ENCODE data around the gene DUSP18.
"Not testable (repeated sequence)": the region's sequence is repeated elsewhere in the genome, so short reads cannot be mapped to it uniquely, and the experiment has no call there.

Gene DUSP18

DNA sequence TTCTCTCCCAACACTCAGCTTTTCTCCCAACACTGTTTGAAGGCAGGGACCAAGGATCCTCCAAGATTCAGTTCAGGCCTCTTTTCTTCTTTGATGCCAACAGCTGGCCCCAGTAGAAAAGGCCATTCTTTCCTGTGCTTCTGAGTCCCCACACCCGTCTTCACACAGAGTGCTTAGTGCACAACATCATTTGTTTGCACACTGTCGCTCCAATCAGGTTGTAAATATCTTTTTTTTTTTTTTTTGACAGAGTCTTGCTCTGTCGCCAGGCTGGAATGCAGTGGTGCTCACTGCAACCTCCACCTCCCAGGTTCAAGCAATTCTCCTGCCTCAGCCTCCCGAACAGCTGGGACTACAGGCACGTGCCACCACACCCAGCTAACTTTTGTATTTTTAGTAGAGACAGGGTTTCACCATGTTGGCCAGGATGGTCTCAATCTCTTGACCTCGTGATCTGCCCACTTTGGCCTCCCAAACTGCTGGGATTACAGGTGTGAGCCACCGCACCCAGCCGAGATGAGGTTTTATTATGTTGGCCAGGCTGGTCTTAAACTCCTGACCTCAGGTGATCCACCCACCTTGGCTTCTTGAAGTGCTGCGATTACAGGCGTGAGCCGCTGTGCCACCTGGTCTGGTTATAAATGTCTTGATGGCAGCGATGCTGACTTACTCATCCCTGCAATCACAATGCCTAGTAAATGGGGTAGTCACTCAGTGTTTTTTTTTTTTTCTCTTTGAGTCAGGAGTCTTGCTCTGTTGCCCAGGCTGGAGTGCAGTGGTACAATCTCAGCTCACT is 12.4 kb upstream of the DUSP18 start:
- not testable (repeated sequence) for DNase-seq (ENCODE audit: low read depth)

DNA sequence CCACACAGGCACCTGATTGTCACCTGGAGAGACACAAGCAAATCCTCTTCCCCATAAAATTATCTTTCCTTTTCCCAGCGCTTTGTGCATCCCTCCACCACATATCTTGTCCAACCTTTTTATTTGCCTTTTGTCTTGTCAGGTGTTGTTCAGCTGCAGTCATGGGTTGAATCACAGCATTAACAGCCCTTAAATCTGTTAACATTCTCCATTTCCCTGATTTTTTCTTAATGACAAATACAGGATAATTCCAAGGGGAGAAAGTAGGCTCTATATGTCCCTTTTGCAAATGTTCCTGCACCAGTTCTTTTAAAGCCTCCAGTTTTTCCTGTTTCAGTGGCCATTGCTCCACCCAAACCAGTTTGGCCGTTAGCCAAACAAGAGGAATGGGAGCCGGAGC is 8.9 kb upstream of the DUSP18 start:
- not testable (repeated sequence) for DNase-seq (ENCODE audit: low read depth)

DNA sequence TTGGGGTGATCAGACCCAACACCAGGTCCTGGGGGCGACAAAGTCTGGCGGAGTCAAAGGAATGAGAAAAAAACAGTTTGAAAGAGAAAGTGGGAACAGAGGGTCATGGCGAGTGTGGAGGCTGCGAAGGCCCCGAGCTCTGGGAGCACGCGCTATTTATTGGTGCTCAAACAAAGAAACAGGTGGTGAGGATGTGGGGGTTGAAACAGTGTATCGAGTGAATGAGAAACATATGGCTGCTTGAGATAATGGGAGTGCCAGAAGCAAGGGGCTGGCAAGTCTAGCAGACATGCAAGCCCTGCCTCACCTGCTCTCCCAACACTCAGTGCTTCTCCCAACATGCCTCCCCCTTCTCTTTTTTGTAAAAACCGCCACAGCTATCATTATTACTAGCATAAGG is 7.8 kb upstream of the DUSP18 start:
- DNase-seq (ENCODE audit: low read depth), result no peak

DNA sequence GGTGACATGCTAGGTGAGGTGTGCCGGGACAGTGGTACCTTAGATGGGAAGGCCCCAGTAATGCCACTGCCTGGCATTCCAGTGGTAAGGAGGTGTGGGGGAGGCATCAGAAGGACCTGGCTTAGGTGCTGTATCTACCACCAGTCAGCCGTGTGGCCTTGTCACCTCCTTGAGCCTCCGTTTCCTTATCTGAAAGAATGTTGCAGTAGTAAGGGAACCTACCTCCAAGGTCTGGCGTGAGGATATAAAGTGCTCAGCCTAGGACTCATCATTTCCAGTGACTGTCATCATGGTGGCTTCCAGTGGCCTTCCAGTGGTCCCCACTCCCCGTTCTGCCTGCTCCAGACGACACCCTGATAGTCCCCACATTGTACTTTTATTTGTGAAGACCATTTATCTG is 6.8 kb upstream of the DUSP18 start:
- no peak for DNase-seq (ENCODE audit: low read depth)

DNA sequence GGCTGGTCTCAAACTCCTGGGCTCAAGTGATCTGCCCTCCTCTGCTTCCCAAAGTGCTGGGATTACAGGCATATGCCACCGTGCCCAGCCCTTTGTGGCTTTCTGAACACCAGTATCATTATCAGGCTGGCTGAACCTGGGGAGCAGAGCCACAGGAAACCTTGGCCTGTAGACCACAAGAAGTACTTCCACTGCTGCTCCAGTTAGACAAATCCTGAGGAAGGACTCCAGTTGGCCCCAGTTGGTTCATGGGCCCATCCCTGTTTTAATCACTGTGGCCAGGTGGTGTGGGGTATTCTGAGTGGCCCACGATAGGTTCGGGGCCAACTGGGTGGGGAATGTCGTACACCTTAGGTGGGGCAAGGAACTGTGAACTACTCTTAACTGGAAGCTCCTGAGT is 5.5 kb upstream of the DUSP18 start:
- DNase-seq (ENCODE audit: low read depth), result no peak

DNA sequence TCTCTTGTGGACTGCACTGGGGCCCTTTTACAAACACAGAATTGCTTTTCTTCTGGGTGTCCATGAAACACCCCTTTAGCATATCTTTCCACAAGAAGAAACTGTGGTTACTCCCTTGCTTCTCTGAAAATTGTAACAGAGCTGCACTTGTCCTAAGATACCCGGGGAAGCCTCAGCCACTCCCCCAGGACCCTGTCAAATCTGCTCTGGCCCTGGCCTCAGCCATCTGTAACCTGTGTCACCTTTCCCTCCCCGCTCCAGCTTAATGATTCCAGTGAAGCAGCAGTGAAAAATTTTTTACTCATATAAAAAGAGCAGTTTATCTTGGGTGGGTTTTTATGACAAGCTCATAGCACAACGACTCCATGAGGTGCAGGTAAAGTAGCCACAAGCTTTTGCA is 3.4 kb upstream of the DUSP18 start:
- DNase-seq (ENCODE audit: low read depth), result no peak

DNA sequence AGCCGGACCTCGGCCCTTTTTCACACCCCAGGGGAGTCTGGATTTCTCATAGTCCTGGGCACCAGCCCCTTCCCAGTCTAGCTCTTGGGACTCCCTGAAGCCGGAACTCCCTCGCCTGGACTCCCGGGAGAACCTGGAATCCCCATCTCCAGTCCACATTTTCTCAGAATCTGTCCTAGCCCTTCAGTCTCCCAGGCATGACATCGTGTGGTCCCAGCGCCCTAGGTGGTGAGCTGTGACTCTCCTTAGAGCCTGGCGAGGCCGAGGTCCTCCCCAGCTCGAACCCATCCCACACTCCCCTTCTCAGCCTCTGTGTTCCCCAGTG is 673 bp upstream of the DUSP18 start:
- no peak for DNase-seq (ENCODE audit: low read depth)

DNA sequence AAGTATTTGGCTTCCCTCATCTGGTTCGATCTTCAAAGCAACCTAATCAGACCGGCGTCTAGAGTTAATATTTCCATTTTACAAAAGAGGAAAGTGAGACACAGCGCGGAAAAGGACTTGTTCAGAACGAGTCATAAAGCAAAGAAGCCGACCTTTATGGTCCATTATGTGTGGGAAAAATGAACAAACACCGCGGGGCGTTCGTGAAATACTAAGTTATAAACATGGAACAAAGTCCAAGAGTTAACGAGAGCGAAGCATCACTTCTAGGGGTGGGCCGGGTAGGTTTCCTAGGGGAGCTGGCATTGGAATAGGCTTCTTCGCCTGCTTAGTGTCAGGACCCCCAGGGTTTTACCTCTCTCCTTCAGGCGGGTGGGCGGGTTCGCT is 575 bp downstream of the DUSP18 start:
- no peak for DNase-seq (ENCODE audit: low read depth)

DNA sequence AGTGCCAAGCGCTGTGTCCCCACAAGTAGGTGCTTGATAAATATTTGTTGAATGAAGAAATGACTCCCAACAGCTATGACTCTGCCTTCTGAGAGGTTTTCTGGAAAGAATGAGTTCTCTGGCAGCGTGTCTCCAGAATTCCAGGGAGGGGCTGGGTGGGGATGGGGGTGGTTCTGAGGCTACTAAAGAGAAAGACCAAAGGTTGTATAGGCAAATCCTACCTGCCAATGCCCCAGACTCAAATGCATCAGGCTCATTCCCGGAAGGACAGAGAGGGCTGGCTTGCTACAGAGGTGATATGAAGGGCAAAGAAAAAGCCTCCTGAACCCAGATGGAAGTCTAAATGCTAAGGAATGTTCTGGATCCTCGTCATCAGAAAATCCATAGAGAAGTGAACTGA is 1.9 kb downstream of the DUSP18 start:
- DNase-seq (ENCODE audit: low read depth), result no peak

DNA sequence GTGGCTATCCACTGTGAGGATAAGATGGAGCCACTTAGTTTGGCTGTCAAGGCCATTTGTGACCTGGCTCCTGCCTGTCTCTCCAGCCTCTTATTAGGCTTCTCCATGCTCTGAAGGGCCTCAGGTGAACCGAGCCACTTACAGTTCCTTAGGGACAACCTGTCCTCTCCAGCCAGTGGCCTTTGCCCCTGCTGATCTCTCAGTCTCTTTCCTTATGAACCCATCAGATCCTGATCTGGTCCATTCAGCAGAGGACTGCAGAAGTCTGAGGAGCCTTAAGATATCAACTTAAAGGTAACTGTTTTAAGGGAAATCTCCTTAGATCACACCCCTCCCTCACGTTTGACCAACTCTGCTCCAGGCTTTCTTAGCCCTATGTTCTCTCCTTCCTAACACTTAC is 2.4 kb downstream of the DUSP18 start:
- DNase-seq (ENCODE audit: low read depth), result no peak

DNA sequence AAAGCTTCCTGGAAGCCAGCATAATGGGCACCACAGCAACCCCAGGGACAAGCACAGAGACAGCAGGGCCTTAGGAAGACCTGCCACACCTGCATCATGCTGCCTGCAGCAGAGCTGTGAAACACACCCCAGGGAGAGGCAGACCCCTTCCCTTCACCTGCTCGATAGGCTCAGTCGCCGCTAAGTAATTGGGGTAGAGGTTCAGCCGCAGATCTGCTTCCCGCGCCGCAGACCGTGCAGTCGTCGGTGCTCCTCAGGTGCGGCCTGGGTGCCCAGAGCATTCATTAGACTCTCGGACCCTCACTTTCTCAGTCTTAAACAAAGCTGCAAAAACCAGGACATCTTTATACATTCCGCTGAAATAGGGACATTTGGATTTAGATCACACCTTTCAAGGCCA is 2.9 kb downstream of the DUSP18 start:
- DNase-seq (ENCODE audit: low read depth), result no peak

DNA sequence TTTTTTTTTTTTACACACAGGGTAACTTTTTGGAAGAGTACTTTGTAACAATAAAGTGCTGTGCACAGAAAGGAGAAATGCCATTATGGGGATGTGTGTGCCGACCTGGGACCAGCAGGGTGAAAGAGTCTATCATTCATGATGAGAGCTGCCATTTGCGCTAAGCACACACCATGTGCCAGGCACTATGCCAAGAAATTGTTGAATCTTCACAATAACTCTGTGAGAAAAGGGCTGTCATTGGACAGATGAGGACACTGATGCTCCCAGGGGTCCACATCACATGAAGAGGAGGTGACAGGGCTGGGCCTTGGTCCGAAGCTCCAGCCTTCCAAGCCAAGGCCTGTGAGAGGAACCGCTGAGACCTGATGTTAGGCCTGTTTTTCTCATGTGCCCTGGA is 5.6 kb downstream of the DUSP18 start:
- DNase-seq (ENCODE audit: low read depth), result no peak

DNA sequence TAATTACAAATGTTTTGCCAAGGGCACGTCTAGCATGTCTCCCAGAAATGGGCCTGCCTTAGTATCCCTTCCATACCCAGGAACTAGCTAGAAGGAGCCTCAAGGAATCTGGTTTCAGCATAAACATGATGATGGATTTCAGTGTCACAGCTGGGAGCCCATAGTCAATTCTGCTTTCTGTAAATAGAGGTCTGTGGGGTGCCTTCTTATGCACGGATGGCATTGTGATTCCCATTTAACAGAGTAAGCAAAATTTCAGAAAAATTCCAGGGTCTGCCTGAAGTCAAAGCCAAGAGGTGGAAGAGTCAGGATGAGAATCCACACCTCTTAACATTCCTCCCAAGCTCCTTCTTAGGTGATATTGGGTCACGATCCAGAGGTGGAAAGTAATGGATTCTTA is 12.1 kb downstream of the DUSP18 start:
- DNase-seq (ENCODE audit: low read depth), result no peak

DNA sequence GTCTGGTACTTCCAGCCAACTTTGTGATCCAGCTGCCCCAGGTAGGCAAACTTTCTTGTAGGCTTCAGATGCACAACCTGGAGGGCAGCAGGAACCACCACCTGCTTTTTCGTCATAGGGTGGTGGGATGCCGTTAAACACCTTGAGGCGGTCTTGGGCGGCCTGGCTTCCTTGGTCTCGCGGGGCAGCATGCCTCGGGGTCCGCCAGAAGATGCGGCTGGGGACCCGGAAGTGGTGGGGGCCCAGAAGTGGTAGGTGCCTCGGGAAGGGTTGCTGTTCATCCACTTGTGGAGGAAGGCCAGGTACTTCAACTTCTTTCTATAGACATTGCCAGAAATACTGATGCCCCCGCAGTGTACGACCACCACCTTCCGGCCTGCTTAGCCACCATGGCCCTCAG is 13.3 kb downstream of the DUSP18 start:
- DNase-seq (ENCODE audit: low read depth), result no peak

DNA sequence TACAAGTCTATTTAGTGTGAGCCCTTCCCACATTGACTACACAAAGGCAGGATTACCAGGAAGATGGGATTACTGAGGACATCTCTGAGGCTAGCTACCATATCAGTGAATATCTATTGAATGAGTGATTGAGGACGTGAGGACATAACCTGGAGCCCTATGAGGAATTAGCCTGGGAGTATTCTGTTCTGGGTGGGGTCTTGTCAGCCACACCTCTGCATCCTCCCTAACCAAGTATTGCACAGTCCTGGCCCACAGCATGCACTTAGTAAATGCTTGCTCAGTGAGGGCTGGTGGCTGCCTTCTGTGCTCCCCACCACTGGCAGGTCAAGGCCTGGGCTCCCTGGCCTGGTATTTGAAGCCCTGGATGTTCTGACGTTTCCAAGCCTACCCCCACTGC is 14.8 kb downstream of the DUSP18 start:
- no peak for DNase-seq (ENCODE audit: low read depth)

DNA sequence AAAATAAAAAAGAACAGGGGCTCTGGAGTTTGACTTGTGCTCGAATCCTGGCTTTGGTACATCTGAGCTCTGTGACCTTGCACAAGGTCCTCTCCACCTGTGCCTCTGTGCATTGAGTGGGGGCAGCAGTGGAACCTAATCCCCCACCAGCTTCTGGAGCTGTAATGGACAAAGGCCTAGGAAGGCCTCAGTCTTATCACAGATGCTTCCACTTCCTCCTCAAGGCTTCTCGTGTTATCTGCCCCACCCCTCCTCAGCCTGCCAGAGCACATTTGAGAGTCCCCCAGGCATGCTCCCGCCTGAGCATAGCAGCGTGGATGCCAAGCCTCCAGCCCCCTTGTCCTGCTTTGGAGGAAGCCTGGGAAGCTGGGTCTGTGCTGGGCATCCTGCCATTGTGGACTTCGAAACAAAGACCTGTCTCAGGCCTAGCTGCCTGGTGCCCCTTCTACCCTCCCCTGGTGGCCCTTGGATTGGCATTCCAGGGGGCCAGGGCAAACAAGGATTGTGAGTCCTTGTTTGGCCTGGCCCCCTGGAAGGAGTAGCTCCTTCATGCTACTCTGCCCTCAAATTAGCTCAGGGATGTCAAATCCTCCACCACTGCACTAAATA is 17.1 kb downstream of the DUSP18 start:
- DNase-seq (ENCODE audit: low read depth), result no peak

DNA sequence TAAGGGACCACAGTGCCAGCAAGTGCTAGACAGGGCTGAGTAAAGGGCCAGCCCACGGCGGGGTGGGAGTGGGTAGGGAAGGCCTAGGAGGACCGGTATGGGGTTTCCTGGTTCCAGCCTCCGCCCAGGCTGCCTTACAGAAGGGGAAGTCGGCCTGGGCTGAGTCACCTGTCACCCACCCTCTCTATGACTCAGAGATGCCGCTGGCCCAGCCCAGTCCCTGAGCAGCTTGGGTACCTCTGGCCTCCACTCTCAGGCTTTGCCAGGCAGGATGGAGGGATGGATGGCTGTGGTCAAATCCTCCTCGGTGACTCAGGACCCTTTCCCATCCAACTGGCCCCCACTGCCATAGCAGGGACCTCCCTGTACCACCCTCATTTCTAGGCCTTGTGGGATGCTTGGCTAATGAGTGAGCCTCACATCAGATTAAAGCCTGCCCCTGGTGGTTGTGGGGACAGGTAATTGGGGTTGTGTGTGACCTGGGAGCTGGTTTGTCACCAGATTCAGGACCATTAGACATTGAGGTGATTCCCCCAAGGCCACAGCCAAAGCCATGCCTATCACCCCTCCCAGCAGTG is 18.2 kb downstream of the DUSP18 start:
- DNase-seq (ENCODE audit: low read depth), result peak; percentile 55

DNA sequence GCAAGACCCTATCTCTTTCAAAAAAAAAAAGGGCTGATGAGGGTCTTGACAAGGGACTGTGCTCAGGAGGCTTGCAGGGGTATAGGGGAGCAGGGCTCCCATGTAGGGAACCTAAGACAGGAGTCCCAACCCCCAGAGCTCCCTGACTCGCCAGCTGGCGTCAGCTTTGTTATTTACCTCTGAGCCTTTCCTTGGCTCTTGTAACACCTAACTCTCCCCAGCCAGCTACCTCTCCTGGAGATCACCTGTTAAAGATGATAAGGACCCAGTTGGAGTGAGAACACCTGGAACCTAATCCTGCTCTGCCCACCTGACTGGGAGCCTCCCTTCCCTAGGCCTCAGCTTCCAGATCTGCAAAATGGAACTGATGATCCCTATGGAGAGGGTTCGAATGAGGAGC is 18.9 kb downstream of the DUSP18 start:
- no peak for DNase-seq (ENCODE audit: low read depth)

DNA sequence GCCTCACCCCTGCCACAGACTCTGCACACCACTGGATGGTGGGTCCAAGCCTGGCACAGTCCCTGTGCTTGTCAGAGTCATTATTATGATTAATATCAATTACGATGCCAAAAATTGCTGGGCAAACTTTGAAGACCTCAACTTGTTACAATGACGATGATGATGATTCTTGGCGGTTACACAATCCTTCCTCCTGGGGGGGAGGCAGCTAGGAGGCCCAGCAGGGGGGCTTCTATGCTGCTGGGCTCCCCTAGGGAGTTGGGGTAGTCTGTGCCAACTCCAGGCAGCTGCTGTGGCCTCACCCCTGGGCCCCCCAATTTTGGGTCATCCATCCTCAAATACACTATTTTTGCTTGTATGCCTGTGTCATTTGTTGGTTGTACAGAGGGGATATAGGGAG is 20.1 kb downstream of the DUSP18 start:
- DNase-seq (ENCODE audit: low read depth), result no peak

DNA sequence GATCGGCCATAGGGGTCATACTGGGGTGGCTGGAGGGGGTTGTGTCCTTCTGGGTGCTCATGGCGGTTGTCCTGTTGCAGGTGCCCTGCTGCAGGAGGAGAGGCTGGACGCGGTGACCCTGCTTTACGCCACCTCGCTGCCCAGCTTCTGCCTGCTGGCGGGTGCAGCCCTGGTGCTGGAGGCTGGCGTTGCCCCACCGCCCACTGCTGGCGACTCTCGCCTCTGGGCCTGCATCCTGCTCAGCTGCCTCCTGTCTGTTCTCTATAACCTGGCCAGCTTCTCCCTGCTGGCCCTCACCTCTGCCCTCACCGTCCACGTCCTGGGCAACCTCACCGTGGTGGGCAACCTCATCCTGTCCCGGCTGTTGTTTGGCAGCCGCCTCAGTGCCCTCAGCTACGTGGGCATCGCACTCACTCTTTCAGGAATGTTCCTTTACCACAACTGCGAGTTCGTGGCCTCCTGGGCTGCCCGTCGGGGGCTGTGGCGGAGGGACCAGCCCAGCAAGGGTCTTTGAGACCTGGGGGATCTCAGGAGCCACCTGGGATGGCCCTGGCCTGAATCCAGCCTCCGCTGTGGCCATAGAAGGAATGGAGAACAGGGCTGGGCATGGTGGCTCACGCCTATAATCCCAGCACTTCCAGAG is 21.0 kb downstream of the DUSP18 start:
- no peak for DNase-seq (ENCODE audit: low read depth)

DNA sequence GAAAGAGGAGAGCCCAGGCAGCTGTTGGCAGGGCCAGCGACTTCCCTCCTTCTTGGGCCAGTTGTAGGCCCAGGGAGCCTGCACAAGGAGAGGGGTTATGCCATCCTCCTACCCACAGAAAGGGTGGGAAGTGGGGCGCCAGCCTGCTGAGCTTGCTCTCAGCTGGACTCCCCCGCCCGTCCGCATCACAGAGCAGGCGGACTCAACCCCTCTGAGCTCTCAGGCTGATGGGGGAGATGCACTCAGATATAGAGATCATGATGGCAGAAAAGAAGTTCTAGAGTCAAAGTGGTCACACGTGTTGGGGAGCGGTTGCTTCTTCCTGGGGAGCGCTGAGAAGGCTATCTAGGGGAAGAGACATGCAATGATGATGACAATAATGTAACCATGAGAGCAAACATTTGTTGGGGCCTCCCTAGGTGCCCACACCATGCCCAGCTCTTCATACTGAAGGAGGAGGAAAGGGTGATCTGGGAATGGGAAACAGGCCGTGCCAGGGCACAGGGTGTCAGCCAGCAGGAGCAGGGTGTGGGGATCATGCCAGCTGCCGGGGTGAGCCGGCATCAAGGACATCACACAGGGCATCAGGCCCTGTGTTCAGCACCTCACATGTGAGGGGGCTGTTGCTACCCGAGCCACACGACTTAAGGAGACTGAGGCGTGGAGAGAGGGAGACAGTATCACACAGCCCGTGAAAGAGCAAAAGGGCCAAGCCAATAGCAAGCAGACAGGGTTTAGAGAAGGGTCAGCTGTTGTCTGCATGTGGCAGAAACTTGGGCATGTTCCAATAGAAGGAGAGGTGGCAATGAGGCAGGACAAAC is 24.4 kb downstream of the DUSP18 start:
- no peak for DNase-seq (ENCODE audit: low read depth)

DNA sequence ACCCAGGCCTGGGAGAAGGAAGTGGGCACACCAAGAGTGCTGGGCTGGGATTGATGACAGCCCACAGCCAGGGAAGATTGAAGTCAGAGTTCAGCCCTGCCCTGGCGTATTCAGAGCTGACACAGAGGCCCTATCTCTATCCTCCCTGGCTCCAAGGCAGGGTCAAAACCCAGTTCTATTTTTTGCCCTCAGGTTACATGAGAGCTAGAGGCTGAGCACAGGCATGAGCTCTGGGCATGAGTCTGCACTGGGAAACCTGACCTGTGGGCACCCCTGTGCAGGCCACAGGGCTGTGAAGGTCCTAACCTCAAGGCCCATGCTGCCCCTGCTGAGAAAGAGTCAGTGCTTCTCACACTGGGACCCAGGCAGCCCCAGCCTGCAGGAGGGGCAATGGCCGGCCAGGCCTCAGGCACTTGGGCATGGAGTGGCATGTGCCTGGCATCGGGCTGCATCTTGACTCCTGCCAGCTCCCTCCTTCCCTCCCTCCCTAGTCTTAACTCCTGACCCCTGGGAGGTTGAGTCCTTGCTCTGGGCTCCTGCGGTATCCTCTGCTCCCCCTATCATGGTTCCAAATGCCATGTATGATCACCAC is 26.7 kb downstream of the DUSP18 start:
- DNase-seq (ENCODE audit: low read depth), result no peak

All from amniotic epithelial cell (primary cell).